Neural progenitor cell (in vitro differentiated cells): Measurements from ENCODE around the gene LRP5. TPM values are rescaled to one million over a fixed set of nuclear protein-coding genes. Genes with fewer than 3 reads are reported as not detected.

Experiments used
- DNase-seq: peaks from one replicate; pipeline ENCODE4 v3.0.0-alpha.2; 2016; ENCODE audit warnings: low spot score
- H2AFZ ChIP-seq: fragments of 200-600 bp; sonication (generic); replicated peaks from 2 replicates; pipeline ENCODE4 v1.6.1; 2016; ENCODE audit warnings: antibody characterized with exemption
- H3F3A ChIP-seq: fragments of 200-600 bp; sonication (generic); 2 replicates; pipeline ENCODE4 v1.6.1; 2016; ENCODE audit warnings: antibody characterized with exemption, low read depth
- H3K27ac ChIP-seq: fragments of 200-600 bp; sonication (generic); 2 replicates; pipeline ENCODE4 v1.5.1; 2016; ENCODE audit warnings: mild to moderate bottlenecking
- H3K27me3 ChIP-seq: fragments of 200-600 bp; sonication (generic); 2 replicates; pipeline ENCODE4 v1.6.1; 2016; ENCODE audit warnings: mild to moderate bottlenecking, moderate library complexity
- H3K36me3 ChIP-seq: fragments of 200-600 bp; sonication (generic); 2 replicates; pipeline ENCODE4 v1.5.1; 2016
- H3K4me1 ChIP-seq: fragments of 200-600 bp; sonication (generic); 2 replicates; pipeline ENCODE4 v1.6.1; 2016; ENCODE audit warnings: mixed run types
- H3K4me2 ChIP-seq: fragments of 200-600 bp; sonication (generic); 2 replicates; pipeline ENCODE4 v1.6.1; 2016
- H3K4me3 ChIP-seq: fragments of 200-600 bp; sonication (generic); 2 replicates; pipeline ENCODE4 v1.5.1; 2016
- H3K79me2 ChIP-seq: fragments of 200-600 bp; sonication (generic); 2 replicates; pipeline ENCODE4 v1.6.1; 2016; ENCODE audit warnings: low read depth
- H3K9ac ChIP-seq: fragments of 200-600 bp; sonication (generic); 2 replicates; pipeline ENCODE4 v1.6.1; 2016
- H3K9me3 ChIP-seq: fragments of 200-600 bp; sonication (generic); 2 replicates; pipeline ENCODE4 v1.5.1; 2016; ENCODE audit warnings: low read depth
- H4K20me1 ChIP-seq: fragments of 200-600 bp; sonication (generic); 2 replicates; pipeline ENCODE4 v1.6.1; 2016; ENCODE audit warnings: low read depth
- H3K27ac Mint-ChIP-seq: 3 replicates; pipeline ENCODE4 v1.8.0; 2021; ENCODE audit warnings: mixed read lengths
- H3K27me3 Mint-ChIP-seq: 2 replicates; pipeline ENCODE4 v1.8.0; 2022; ENCODE audit warnings: low read depth, mild to moderate bottlenecking, inconsistent platforms, moderate library complexity, mixed read lengths; ENCODE audit not compliant: insufficient read depth
- H3K36me3 Mint-ChIP-seq: 3 replicates; pipeline ENCODE4 v1.8.0; 2021; ENCODE audit warnings: mixed read lengths
- H3K4me1 Mint-ChIP-seq: 3 replicates; pipeline ENCODE4 v1.8.0; 2021; ENCODE audit warnings: mixed read lengths
- H3K4me3 Mint-ChIP-seq: 3 replicates; pipeline ENCODE4 v1.8.0; 2021; ENCODE audit warnings: mild to moderate bottlenecking, moderate library complexity, mixed read lengths
- H3K9me3 Mint-ChIP-seq: 3 replicates; pipeline ENCODE4 v1.8.0; 2020; ENCODE audit warnings: mixed read lengths
- EZH2 ChIP-seq: fragments of 200-600 bp; sonication (generic); IDR thresholded peaks from 2 replicates; pipeline ENCODE4 v1.6.1; 2017; ENCODE audit warnings: antibody characterized with exemption, mild to moderate bottlenecking, moderate library complexity
- EZH2phosphoT487 ChIP-seq: fragments of 200-600 bp; sonication (generic); IDR thresholded peaks from 2 replicates; pipeline ENCODE4 v1.6.1; 2017; ENCODE audit warnings: antibody characterized with exemption
- total RNA-seq: library from RNA; depleted of rRNA; stranded (reverse); fragments of >200 nt; gene quantifications from 2 replicates; pipeline ENCODE4 v1.2.3, GENCODE V29; 2015; ENCODE audit warnings: low replicate concordance
- TF ChIP-seq, protein P1 (sequence below): fragments of 200-600 bp; sonication (generic); IDR thresholded peaks from 2 replicates; pipeline ENCODE4 v1.5.1; 2017; ENCODE audit warnings: antibody characterized with exemption, mild to moderate bottlenecking

LRP5 gene
- total RNA-seq, 1 donor from 2014 or later = 7.3 TPM

DNA sequence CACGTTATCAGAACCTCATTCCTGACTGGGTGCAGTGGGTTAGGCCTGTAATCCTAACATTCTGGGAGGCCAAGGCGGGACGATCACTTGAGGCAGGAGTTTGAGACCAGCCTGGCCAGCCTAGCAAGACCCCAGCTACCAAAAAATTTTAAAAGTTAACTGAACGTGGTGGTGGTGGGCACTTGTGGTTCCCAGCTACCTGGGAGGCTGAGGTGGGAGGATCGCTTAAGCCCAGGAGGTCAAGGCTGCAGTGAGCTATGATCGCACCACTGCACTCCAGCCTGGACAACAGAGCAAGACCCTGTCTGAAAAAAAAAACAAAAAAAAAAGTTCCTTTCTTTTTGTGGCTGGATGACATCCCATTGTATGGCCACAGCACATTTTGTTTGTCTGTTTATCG lies 80.4 kb downstream of the LRP5 start:
- H4K20me1 ChIP-seq = no peaks in the 10 kb centered on the region
- Mint-ChIP-seq H3K9me3 (no peaks in the 10 kb centered on the region), H3K4me3 (no peak overlapping the region), H3K36me3 (peaks cover 3% of the 10 kb centered on the region), H3K27ac (no peak overlapping the region), H3K4me1 (peaks cover 9% of the 10 kb centered on the region), H3K27me3 (peaks cover 2% of the 10 kb centered on the region)
- no peaks in the 10 kb centered on the region for H3F3A ChIP-seq
- no peaks in the 10 kb centered on the region for H3K9me3 ChIP-seq
- no peaks in the 10 kb centered on the region for H3K79me2 ChIP-seq
- H3K36me3 ChIP-seq = no peaks in the 10 kb centered on the region
- H3K27me3 ChIP-seq = no peaks in the 10 kb centered on the region
- TF ChIP-seq EZH2phosphoT487 (no peak), EZH2 (no peak)
- TF ChIP-seq, protein P1, sequence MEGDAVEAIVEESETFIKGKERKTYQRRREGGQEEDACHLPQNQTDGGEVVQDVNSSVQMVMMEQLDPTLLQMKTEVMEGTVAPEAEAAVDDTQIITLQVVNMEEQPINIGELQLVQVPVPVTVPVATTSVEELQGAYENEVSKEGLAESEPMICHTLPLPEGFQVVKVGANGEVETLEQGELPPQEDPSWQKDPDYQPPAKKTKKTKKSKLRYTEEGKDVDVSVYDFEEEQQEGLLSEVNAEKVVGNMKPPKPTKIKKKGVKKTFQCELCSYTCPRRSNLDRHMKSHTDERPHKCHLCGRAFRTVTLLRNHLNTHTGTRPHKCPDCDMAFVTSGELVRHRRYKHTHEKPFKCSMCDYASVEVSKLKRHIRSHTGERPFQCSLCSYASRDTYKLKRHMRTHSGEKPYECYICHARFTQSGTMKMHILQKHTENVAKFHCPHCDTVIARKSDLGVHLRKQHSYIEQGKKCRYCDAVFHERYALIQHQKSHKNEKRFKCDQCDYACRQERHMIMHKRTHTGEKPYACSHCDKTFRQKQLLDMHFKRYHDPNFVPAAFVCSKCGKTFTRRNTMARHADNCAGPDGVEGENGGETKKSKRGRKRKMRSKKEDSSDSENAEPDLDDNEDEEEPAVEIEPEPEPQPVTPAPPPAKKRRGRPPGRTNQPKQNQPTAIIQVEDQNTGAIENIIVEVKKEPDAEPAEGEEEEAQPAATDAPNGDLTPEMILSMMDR = no peak
- no peak overlapping the region for H3K27ac ChIP-seq
- no peak overlapping the region for H2AFZ ChIP-seq
- no peak overlapping the region for H3K4me3 ChIP-seq
- DNase-seq = no peak
- no peak overlapping the region for H3K9ac ChIP-seq
- H3K4me1 ChIP-seq = no peaks in the 10 kb centered on the region
- H3K4me2 ChIP-seq = no peak overlapping the region

- peaks cover 2% of the 10 kb centered on the region for H3K27me3 Mint-ChIP-seq
- TF ChIP-seq EZH2 (no peak), EZH2phosphoT487 (no peak)
- TF ChIP-seq, protein P1 = no peak
- Histone ChIP-seq H3F3A (no peaks in the 10 kb centered on the region), H3K79me2 (no peaks in the 10 kb centered on the region), H3K36me3 (no peaks in the 10 kb centered on the region), H3K4me3 (no peak overlapping the region), H3K4me1 (no peaks in the 10 kb centered on the region), H2AFZ (no peak overlapping the region), H3K4me2 (no peak overlapping the region), H3K9me3 (no peaks in the 10 kb centered on the region), H3K27ac (no peak overlapping the region), H3K9ac (no peak overlapping the region), H4K20me1 (no peaks in the 10 kb centered on the region), H3K27me3 (no peaks in the 10 kb centered on the region)
- H3K4me1 Mint-ChIP-seq = peaks cover 12% of the 10 kb centered on the region
- H3K4me3 Mint-ChIP-seq = no peak overlapping the region
- H3K9me3 Mint-ChIP-seq = no peaks in the 10 kb centered on the region
- H3K27ac Mint-ChIP-seq = no peak overlapping the region
- peaks cover 3% of the 10 kb centered on the region for H3K36me3 Mint-ChIP-seq
- no peak for DNase-seq
These were observed 84.1 kb downstream of the LRP5 start for GRCh38 chr11:68396516-68396915.

DNA sequence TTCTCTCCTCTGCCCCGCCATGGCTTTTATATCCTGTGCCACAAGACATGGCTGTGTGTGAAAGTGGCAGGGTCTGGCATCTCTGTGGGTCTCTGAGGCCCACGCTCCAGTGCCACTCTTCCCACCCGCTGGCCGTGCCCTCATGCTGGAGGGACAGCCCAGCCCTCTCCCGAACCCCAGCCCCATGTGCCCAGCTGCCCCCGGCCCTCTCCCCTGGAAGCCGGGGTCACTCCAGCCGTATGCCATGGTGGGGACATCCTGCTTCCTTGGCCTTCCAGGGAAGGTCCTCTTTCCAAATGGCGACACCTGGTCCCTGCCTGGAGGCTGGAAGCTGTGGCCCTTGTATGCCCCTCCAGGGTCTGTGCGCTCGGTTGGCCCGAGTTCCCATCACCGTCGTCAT lies 84.9 kb downstream of the LRP5 start:
- Histone ChIP-seq H3K27me3 (no peaks in the 10 kb centered on the region), H2AFZ (no peak overlapping the region), H3K27ac (no peak overlapping the region), H4K20me1 (no peaks in the 10 kb centered on the region), H3K79me2 (no peaks in the 10 kb centered on the region), H3K36me3 (no peaks in the 10 kb centered on the region), H3F3A (no peaks in the 10 kb centered on the region), H3K9me3 (no peaks in the 10 kb centered on the region), H3K4me3 (no peak overlapping the region), H3K4me2 (no peak overlapping the region), H3K4me1 (no peaks in the 10 kb centered on the region), H3K9ac (no peak overlapping the region)
- peaks cover 12% of the 10 kb centered on the region for H3K4me1 Mint-ChIP-seq
- H3K27me3 Mint-ChIP-seq = peaks cover 2% of the 10 kb centered on the region
- DNase-seq = no peak
- no peak overlapping the region for H3K4me3 Mint-ChIP-seq
- H3K36me3 Mint-ChIP-seq = peaks cover 3% of the 10 kb centered on the region
- TF ChIP-seq EZH2phosphoT487 (no peak), EZH2 (no peak)
- TF ChIP-seq, protein P1 = no peak
- H3K9me3 Mint-ChIP-seq = no peaks in the 10 kb centered on the region
- no peak overlapping the region for H3K27ac Mint-ChIP-seq
